Endothelial cell of umbilical vein (primary cell): ENCODE data around the gene TMEM255A. TPM values are rescaled to one million over a fixed set of nuclear protein-coding genes. Genes with fewer than 3 reads are reported as not detected.

Experiments
- BruUV-seq: library from RNA; stranded (reverse); fragments of 400-500 nt; replicated peaks from 2 replicates; lab custom pipeline; 2021; lab: Mats Ljungman, UMichigan
- CTCF ChIA-PET: fragments of 300-600, 350-600 bp; sonication (Branson Sonifier 250); formaldehyde crosslinking; loops from one replicate; lab custom pipeline; 2021; ENCODE audit warnings: antibody characterized with exemption, inconsistent platforms; lab: Charles Lee
- POLR2A ChIA-PET: fragments of 300-600, 350-600 bp; sonication (Branson Sonifier 250); formaldehyde crosslinking; loops from one replicate; lab custom pipeline; 2021; ENCODE audit warnings: antibody characterized with exemption, inconsistent platforms; lab: Charles Lee
- DNase-seq: peaks from one replicate; pipeline ENCODE4 v3.0.0-alpha.2; 2011; ENCODE audit warnings: low read depth, low spot score
- FAIRE-seq: peaks from 2 replicates; lab custom pipeline; 2011; peaks lifted over from hg19 to GRCh38; lab: Jason Lieb, UNC
- H2AFZ ChIP-seq: 2 replicates; pipeline ENCODE4 v1.6.0; 2012; ENCODE audit warnings: low read depth, low read length, control low read depth, inconsistent platforms
- H3K27ac ChIP-seq: 2 replicates; pipeline ENCODE4 v1.5.1; 2011; ENCODE audit warnings: low read depth, mild to moderate bottlenecking, control low read depth, low read length, moderate library complexity; ENCODE audit not compliant: insufficient read depth
- H3K27me3 ChIP-seq, 2 experiments: 2 replicates each; pipeline versions ENCODE4 v1.6.0 to v1.6.1; 2011; ENCODE audit warnings: low read length in 2 of 2, mixed read lengths in 1 of 2; ENCODE audit not compliant: control insufficient read depth in 2 of 2, insufficient read depth in 2 of 2
- H3K36me3 ChIP-seq, 2 experiments: 2 replicates in 1 of 2; 3 replicates in 1 of 2; pipeline ENCODE4 v1.5.1; 2011; ENCODE audit warnings: low read length in 2 of 2, mild to moderate bottlenecking in 1 of 2, moderate library complexity in 1 of 2; ENCODE audit not compliant: control insufficient read depth in 2 of 2, insufficient read depth in 2 of 2; ENCODE audit errors: extremely low read depth in 1 of 2
- H3K4me1 ChIP-seq: 3 replicates; pipeline ENCODE4 v1.5.1; 2011; ENCODE audit warnings: mild to moderate bottlenecking, low read length; ENCODE audit not compliant: control insufficient read depth, insufficient read depth; ENCODE audit errors: extremely low read depth
- H3K4me2 ChIP-seq: 2 replicates; pipeline ENCODE4 v1.6.1; 2011; ENCODE audit warnings: low read length, control low read depth, mixed read lengths; ENCODE audit not compliant: insufficient read depth
- H3K4me3 ChIP-seq, 3 experiments: fragments of 200-600 bp in 1 of 3; sonication (generic), shearing (Covaris generic) in 1 of 3; replicated peaks in 1 of 3; 2 replicates each; pipeline ENCODE4 v1.5.1; 2011 to 2016; ENCODE audit warnings: control low read depth in 3 of 3, low read length in 3 of 3, mild to moderate bottlenecking in 2 of 3, inconsistent platforms in 1 of 3, low read depth in 1 of 3, moderate library complexity in 1 of 3; ENCODE audit not compliant: insufficient read depth in 1 of 3
- H3K79me2 ChIP-seq: 2 replicates; pipeline ENCODE4 v1.6.0; 2012; ENCODE audit warnings: low read length, inconsistent platforms; ENCODE audit not compliant: control insufficient read depth, insufficient read depth
- H3K9ac ChIP-seq: replicated peaks from 2 replicates; pipeline ENCODE3; 2011; ENCODE audit warnings: low read length, control low read depth; ENCODE audit not compliant: insufficient read depth; ENCODE audit errors: extremely low read depth
- H3K9me1 ChIP-seq: replicated peaks from 3 replicates; pipeline ENCODE4 v1.6.0; 2011; ENCODE audit warnings: mild to moderate bottlenecking, low read length; ENCODE audit not compliant: control insufficient read depth, insufficient read depth; ENCODE audit errors: extremely low read depth
- H3K9me3 ChIP-seq: replicated peaks from 2 replicates; pipeline ENCODE4 v1.5.1; 2012; ENCODE audit warnings: low read length, inconsistent platforms; ENCODE audit not compliant: control insufficient read depth, insufficient read depth
- H4K20me1 ChIP-seq: replicated peaks from 2 replicates; pipeline ENCODE3; 2011; ENCODE audit warnings: mild to moderate bottlenecking, low read length; ENCODE audit not compliant: control insufficient read depth, insufficient read depth; ENCODE audit errors: extremely low read depth
- EZH2 ChIP-seq: IDR thresholded peaks from 2 replicates; pipeline ENCODE4 v1.6.1; 2012; ENCODE audit warnings: borderline replicate concordance, low read depth, mild to moderate bottlenecking, moderate library complexity, low read length, inconsistent platforms; ENCODE audit not compliant: severe bottlenecking
- FOS ChIP-seq: IDR thresholded peaks from 2 replicates; pipeline ENCODE4 v1.6.1; 2011; ENCODE audit warnings: mild to moderate bottlenecking, low read length, moderate library complexity, borderline replicate concordance; ENCODE audit not compliant: insufficient read depth
- GATA2 ChIP-seq: IDR thresholded peaks from 2 replicates; pipeline ENCODE4 v1.7.0; 2011; ENCODE audit warnings: low read depth, mild to moderate bottlenecking, moderate library complexity, mixed read lengths, low read length; ENCODE audit not compliant: insufficient read length, insufficient read depth
- JUN ChIP-seq: IDR thresholded peaks from 2 replicates; pipeline ENCODE4 v1.6.1; 2011; ENCODE audit warnings: borderline replicate concordance, low read depth; ENCODE audit not compliant: insufficient read length, insufficient read depth
- MYC ChIP-seq: IDR thresholded peaks from one replicate; pipeline ENCODE4 v1.6.1; 2011; ENCODE audit warnings: mild to moderate bottlenecking, low read depth, low read length
- POLR2A ChIP-seq: IDR thresholded peaks from 2 replicates; pipeline ENCODE4 v1.6.1; 2012; ENCODE audit warnings: low read depth, mild to moderate bottlenecking, control low read depth, low read length
- POLR2AphosphoS5 ChIP-seq: IDR thresholded peaks from 2 replicates; pipeline ENCODE4 v1.6.1; 2012; ENCODE audit warnings: low read depth, mild to moderate bottlenecking, control low read depth, low read length, moderate library complexity; ENCODE audit not compliant: insufficient read depth
- dilution Hi-C: fragments of 300-500 bp; cut with MboI; formaldehyde crosslinking; loops from one replicate; pipeline ENCODE4 v1.15.0; 2019; ENCODE audit warnings: low sequenced_read_pairs; ENCODE audit not compliant: extremely low pct_ligation_motif_present
- intact Hi-C: fragments of 100-400 bp; cut with micrococcal nuclease; formaldehyde crosslinking; loops from one replicate; pipeline ENCODE4 v1.10.0; 2022
- polyA plus RNA-seq, 4 experiments: library from polyadenylated mRNA; depleted of rRNA in 3 of 4; stranded (reverse) in 3 of 4; unstranded in 1 of 4; fragments of >200 nt; gene quantifications; 2 replicates each; pipeline versions ENCODE4 v1.2.1 to v1.2.3, GENCODE V29; 2011 to 2012; ENCODE audit warnings: missing spikeins in 1 of 4
- total RNA-seq: library from RNA; stranded (reverse); gene quantifications from 2 replicates; pipeline ENCODE4 v1.2.3, GENCODE V29; 2021
- TF ChIP-seq, protein P1 (sequence below): IDR thresholded peaks from 2 replicates; pipeline ENCODE4 v1.6.1; 2011; ENCODE audit not compliant: insufficient read depth, insufficient read length
- TF ChIP-seq, protein P2 (sequence below), 2 donors: IDR thresholded peaks; 1 replicate in 1 of 2; 2 replicates in 1 of 2; pipeline ENCODE4 v1.5.1; 2011; ENCODE audit warnings: low read length in 2 of 2, mild to moderate bottlenecking in 2 of 2, moderate library complexity in 2 of 2, control low read depth in 1 of 2, inconsistent platforms in 1 of 2, low read depth in 1 of 2; ENCODE audit not compliant: insufficient read depth in 1 of 2; ENCODE audit errors: extremely low read depth in 1 of 2

TMEM255A gene
- total and polyA plus RNA-seq, 2 donors (not counting 3 experiments of a cell fraction or from before 2014, with no cell fraction given) = not detected

DNA sequence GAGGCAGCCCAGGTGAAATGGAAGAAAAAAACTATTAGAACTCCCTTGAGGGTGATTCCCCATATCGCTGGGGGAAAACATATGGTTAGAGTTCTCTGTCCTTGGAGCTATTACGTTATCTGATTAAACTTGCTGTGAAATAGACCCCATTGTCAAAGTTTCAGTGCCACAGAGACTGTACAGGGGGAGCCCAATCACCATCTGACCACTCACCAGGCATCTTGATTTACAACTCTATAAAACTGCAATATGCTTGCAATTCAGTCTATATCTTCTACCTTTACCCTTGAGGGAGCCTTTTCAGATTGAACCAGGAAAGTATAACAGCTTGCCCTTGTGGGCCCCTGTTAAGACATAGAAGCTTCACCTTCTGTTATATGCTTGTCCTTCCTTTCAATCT lies 18.2 kb downstream of the TMEM255A start:
- CTCF ChIA-PET = no interaction called here
- no peak for FAIRE-seq
- no peaks in the 10 kb centered on the region for H3K4me1 ChIP-seq

More for the DNA sequence above, 18.2 kb downstream of the TMEM255A start:
- dilution Hi-C loops (no loop called here), intact Hi-C loops (no loop called here)
- Histone ChIP-seq H3K36me3 (no peaks in the 10 kb centered on the region), H3K27ac (no peak overlapping the region), H3K4me2 (no peak overlapping the region), H3K79me2 (no peaks in the 10 kb centered on the region), H3K4me3 (no peak overlapping the region), H3K9me1 (no peaks in the 10 kb centered on the region), H2AFZ (no peak overlapping the region), H3K27me3 (no peaks in the 10 kb centered on the region), H3K9me3 (no peaks in the 10 kb centered on the region), H3K9ac (no peak overlapping the region), H4K20me1 (no peaks in the 10 kb centered on the region)
- POLR2A ChIA-PET = no interaction called here
- BruUV-seq = no TSS peak
- TF ChIP-seq MYC (no peak), FOS (no peak), POLR2A (no peak), EZH2 (no peak), JUN (no peak), POLR2AphosphoS5 (no peak), GATA2 (no peak)
- TF ChIP-seq, protein P1, sequence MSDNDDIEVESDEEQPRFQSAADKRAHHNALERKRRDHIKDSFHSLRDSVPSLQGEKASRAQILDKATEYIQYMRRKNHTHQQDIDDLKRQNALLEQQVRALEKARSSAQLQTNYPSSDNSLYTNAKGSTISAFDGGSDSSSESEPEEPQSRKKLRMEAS = no peak
- TF ChIP-seq, protein P2, sequence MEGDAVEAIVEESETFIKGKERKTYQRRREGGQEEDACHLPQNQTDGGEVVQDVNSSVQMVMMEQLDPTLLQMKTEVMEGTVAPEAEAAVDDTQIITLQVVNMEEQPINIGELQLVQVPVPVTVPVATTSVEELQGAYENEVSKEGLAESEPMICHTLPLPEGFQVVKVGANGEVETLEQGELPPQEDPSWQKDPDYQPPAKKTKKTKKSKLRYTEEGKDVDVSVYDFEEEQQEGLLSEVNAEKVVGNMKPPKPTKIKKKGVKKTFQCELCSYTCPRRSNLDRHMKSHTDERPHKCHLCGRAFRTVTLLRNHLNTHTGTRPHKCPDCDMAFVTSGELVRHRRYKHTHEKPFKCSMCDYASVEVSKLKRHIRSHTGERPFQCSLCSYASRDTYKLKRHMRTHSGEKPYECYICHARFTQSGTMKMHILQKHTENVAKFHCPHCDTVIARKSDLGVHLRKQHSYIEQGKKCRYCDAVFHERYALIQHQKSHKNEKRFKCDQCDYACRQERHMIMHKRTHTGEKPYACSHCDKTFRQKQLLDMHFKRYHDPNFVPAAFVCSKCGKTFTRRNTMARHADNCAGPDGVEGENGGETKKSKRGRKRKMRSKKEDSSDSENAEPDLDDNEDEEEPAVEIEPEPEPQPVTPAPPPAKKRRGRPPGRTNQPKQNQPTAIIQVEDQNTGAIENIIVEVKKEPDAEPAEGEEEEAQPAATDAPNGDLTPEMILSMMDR (IDR thresholded peaks at IDR 0.05; ENCODE audit: extremely low read depth in 1 of 2, insufficient read depth in 1 of 2, low read depth in 1 of 2, low read length in 2 of 2) = no peak
- DNase-seq = no peak
